Activated T-helper 17 cell treated with anti-CD3 and anti-CD28 coated beads, Interleukin-2, amount 50 U/mL, for 72 hours (primary cell): ENCODE measurements around the gene EGFLAM. TPM values are rescaled to one million over a fixed set of nuclear protein-coding genes. Genes with fewer than 3 reads are reported as not detected.
"Not testable (repeated sequence)": the region's sequence is repeated elsewhere in the genome, so short reads cannot be mapped to it uniquely, and the experiment has no call there.

Source experiments
- ATAC-seq: fragments of 150-1000 bp; cut with Tn5 transposase; replicated peaks from 2 replicates; pipeline ENCODE4 v1.10.0; 2021; ENCODE audit warnings: mild to moderate bottlenecking, moderate library complexity
- H3K27ac Mint-ChIP-seq: one replicate; pipeline ENCODE4 v1.8.0; 2022; ENCODE audit warnings: mixed read lengths
- H3K27me3 Mint-ChIP-seq: one replicate; pipeline ENCODE4 v1.8.0; 2022; ENCODE audit warnings: mixed read lengths
- H3K36me3 Mint-ChIP-seq: one replicate; pipeline ENCODE4 v1.8.0; 2022; ENCODE audit warnings: low read depth, mild to moderate bottlenecking, mixed read lengths
- H3K4me1 Mint-ChIP-seq: one replicate; pipeline ENCODE4 v1.8.0; 2022; ENCODE audit warnings: mixed read lengths
- H3K4me3 Mint-ChIP-seq: one replicate; pipeline ENCODE4 v1.8.0; 2022; ENCODE audit warnings: mild to moderate bottlenecking, mixed read lengths
- H3K9me3 Mint-ChIP-seq: one replicate; pipeline ENCODE4 v1.8.0; 2022; ENCODE audit warnings: mixed read lengths
- total RNA-seq, 2 donors: library from RNA; stranded (reverse); gene quantifications; one replicate each; pipeline ENCODE4 v1.2.3, GENCODE V29; 2022

EGFLAM gene
- total RNA-seq, 2 donors from 2014 or later = not detected

DNA sequence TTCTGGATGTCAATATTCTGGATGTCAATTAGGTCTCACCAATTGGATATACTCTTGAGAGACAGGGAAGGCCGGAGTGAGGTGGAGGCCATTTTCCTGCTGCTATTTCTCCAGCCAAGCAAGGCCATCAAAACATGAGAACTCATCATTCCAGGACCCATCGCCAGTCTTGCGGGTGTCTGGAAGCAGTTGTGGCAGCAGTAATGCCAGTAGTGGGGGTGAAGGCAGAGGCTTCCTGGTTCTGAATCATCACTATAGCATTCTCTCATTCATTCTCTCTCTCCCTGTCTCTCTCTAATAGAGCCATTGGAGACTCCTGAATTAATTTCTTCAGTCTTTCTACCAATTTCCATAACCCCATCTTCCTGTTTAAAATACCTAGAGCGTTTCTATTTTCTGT lies 71.8 kb downstream of the EGFLAM start:
- H3K4me3 Mint-ChIP-seq = no peak overlapping the region
- ATAC-seq = no peak
- no peak overlapping the region for H3K27ac Mint-ChIP-seq
- H3K9me3 Mint-ChIP-seq = peaks cover 4% of the 10 kb centered on the region
- H3K27me3 Mint-ChIP-seq = peaks cover 3% of the 10 kb centered on the region
- no peaks in the 10 kb centered on the region for H3K4me1 Mint-ChIP-seq
- H3K36me3 Mint-ChIP-seq = no peaks in the 10 kb centered on the region

- ATAC-seq = no peak
- Mint-ChIP-seq H3K27ac (no peak overlapping the region), H3K4me3 (no peak overlapping the region), H3K4me1 (no peaks in the 10 kb centered on the region), H3K36me3 (no peaks in the 10 kb centered on the region), H3K9me3 (peaks cover 4% of the 10 kb centered on the region), H3K27me3 (peaks cover 6% of the 10 kb centered on the region)
Observed at GRCh38 chr5:38331831-38332230, 73.5 kb downstream of the EGFLAM start.

DNA sequence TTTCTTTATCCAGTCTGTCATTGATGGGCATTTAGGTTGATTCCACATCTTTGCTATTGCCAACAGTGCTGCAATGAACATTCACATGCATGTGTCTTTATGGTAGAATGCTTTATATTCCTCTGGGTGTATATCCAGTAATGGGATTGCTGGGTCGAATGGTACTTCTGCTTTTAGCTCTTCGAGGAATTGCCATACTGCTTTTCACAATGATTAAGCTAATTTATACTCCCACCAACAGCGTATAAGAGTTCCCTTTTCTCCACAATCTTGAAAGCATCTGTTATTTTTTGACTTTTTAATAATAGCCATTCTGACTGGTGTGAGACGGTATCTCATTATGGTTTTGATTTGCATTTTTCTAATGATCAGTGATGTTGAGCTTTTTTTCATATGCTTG lies 74.8 kb downstream of the EGFLAM start:
- not testable (repeated sequence) for H3K9me3 Mint-ChIP-seq, ATAC-seq, H3K27me3 Mint-ChIP-seq, H3K27ac Mint-ChIP-seq, H3K36me3 Mint-ChIP-seq, H3K4me1 Mint-ChIP-seq, H3K4me3 Mint-ChIP-seq

- Mint-ChIP-seq H3K27me3 (peaks cover 15% of the 10 kb centered on the region), H3K4me3 (no peak overlapping the region), H3K36me3 (no peaks in the 10 kb centered on the region), H3K9me3 (no peaks in the 10 kb centered on the region), H3K4me1 (no peaks in the 10 kb centered on the region), H3K27ac (no peak overlapping the region)
- no peak for ATAC-seq
Observed at GRCh38 chr5:38338455-38338854, 80.1 kb downstream of the EGFLAM start.

- no peak for ATAC-seq
- H3K27me3 Mint-ChIP-seq = peaks cover 15% of the 10 kb centered on the region
- H3K4me3 Mint-ChIP-seq = no peak overlapping the region
- H3K36me3 Mint-ChIP-seq = no peaks in the 10 kb centered on the region
- no peaks in the 10 kb centered on the region for H3K9me3 Mint-ChIP-seq
- H3K27ac Mint-ChIP-seq = no peak overlapping the region
- H3K4me1 Mint-ChIP-seq = no peaks in the 10 kb centered on the region
Observed at GRCh38 chr5:38339446-38339845, 81.1 kb downstream of the EGFLAM start.

GRCh38 chr5:38341056-38341455 lies 82.7 kb downstream of the EGFLAM start:
- H3K4me3 Mint-ChIP-seq = no peak overlapping the region
- H3K27me3 Mint-ChIP-seq = peaks cover 17% of the 10 kb centered on the region
- no peaks in the 10 kb centered on the region for H3K4me1 Mint-ChIP-seq
- no peaks in the 10 kb centered on the region for H3K9me3 Mint-ChIP-seq
- no peaks in the 10 kb centered on the region for H3K36me3 Mint-ChIP-seq
- H3K27ac Mint-ChIP-seq = no peak overlapping the region
- no peak for ATAC-seq

DNA sequence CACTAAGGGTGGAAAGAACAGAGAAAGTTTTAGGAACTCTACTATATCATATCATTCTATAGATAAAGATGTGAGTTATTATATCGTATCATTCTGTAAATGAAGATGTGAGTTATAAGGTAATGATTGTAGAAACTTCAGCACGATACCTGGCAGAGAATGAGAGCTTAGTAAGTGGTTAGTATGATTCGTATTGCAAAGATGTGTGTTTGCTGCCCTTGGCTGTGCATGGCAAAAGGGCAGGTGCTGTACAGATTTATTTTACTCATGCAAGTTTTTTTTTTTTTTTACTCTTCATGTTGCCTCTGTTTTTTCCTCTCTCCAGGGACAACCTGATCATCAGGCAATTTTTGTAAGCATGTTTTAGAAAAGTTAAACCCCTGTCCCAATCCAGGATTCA lies 83.3 kb downstream of the EGFLAM start:
- no peak for ATAC-seq
- Mint-ChIP-seq H3K9me3 (peaks cover 3% of the 10 kb centered on the region), H3K27ac (no peak overlapping the region), H3K36me3 (no peaks in the 10 kb centered on the region), H3K4me1 (no peaks in the 10 kb centered on the region), H3K27me3 (peaks cover 17% of the 10 kb centered on the region), H3K4me3 (no peak overlapping the region)

GRCh38 chr5:38342261-38342660 lies 83.9 kb downstream of the EGFLAM start:
- H3K27ac Mint-ChIP-seq = no peak overlapping the region
- no peaks in the 10 kb centered on the region for H3K36me3 Mint-ChIP-seq
- H3K9me3 Mint-ChIP-seq = peaks cover 4% of the 10 kb centered on the region
- no peak for ATAC-seq
- peaks cover 17% of the 10 kb centered on the region for H3K27me3 Mint-ChIP-seq
- no peaks in the 10 kb centered on the region for H3K4me1 Mint-ChIP-seq
- H3K4me3 Mint-ChIP-seq = no peak overlapping the region

DNA sequence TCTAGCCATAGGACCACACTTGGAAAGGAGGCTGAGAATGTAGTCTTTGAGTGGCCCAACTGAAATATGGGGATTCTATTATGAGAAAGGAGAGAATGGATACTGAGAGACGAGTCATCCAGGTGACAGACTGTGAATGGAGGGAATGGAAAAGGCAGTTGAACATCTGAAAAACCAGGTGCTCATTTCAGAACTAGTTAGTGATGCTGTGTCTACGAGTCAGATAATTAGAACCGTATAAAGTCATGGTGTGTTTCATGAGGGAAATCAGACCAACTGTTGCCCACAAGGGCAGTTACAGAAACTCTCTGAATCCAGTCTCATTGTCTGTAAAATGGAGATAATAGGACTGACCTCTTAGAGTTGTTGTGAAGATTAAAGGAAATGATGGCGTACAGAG lies 86.5 kb downstream of the EGFLAM start:
- Mint-ChIP-seq H3K9me3 (peaks cover 4% of the 10 kb centered on the region), H3K27ac (no peak overlapping the region), H3K36me3 (no peaks in the 10 kb centered on the region), H3K27me3 (peaks cover 13% of the 10 kb centered on the region), H3K4me3 (no peak overlapping the region), H3K4me1 (no peaks in the 10 kb centered on the region)
- no peak for ATAC-seq

- Mint-ChIP-seq H3K4me3 (no peak overlapping the region), H3K9me3 (peaks cover 4% of the 10 kb centered on the region), H3K36me3 (no peaks in the 10 kb centered on the region), H3K27me3 (peaks cover 5% of the 10 kb centered on the region), H3K27ac (no peak overlapping the region), H3K4me1 (no peaks in the 10 kb centered on the region)
- ATAC-seq = no peak
Observed at GRCh38 chr5:38346593-38346992, 88.2 kb downstream of the EGFLAM start.

- H3K4me1 Mint-ChIP-seq = no peaks in the 10 kb centered on the region
- ATAC-seq = no peak
- peaks cover 4% of the 10 kb centered on the region for H3K27me3 Mint-ChIP-seq
- no peaks in the 10 kb centered on the region for H3K36me3 Mint-ChIP-seq
- peaks cover 4% of the 10 kb centered on the region for H3K9me3 Mint-ChIP-seq
- no peak overlapping the region for H3K4me3 Mint-ChIP-seq
- H3K27ac Mint-ChIP-seq = no peak overlapping the region
Observed at GRCh38 chr5:38347040-38347763, 88.8 kb downstream of the EGFLAM start.

- ATAC-seq = no peak
- Mint-ChIP-seq H3K27me3 (peaks cover 4% of the 10 kb centered on the region), H3K4me1 (no peaks in the 10 kb centered on the region)
Observed at GRCh38 chr5:38347896-38348295, 89.5 kb downstream of the EGFLAM start.

DNA sequence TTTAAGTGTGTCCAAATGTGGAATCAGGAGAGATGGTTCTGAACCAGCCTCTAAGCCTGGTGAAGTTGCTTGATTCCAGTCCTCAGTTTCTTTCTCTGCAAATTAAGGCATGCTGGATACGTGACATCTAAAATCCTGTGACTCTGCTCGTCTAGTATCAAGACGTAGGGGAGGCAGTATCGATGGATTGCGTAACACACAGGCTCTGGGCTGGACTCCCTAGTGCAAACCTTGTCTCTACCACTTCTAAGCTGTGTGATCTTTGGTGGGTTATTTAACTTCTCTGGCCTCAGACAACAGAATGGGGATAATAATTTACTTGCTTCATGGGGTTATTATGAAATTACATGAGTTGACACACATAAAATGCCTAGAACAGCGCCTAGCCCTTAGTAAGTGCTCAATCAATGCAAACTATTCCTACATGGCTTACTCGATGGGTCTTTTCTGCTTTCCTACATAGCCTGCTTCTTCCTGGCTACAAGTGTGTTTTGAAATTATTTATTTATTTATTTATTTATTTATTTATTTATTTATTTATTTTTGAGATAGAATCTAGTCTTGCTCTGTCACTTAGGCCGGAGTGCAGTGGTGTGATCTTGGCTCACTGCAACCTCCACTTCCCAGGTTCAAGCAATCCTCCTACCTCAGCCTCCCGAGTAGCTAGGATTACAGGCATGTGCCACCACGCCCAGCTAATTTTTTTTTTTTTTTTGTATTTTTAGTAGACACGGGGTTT lies 102.1 kb downstream of the EGFLAM start:
- Mint-ChIP-seq H3K4me3 (no peak overlapping the region), H3K4me1 (no peaks in the 10 kb centered on the region), H3K27me3 (peaks cover 3% of the 10 kb centered on the region), H3K9me3 (no peaks in the 10 kb centered on the region), H3K36me3 (no peaks in the 10 kb centered on the region), H3K27ac (no peak overlapping the region)
- ATAC-seq = no peak

More at GRCh38 chr5:38347896-38348295, 89.5 kb downstream of the EGFLAM start:
- H3K9me3 Mint-ChIP-seq = peaks cover 4% of the 10 kb centered on the region
- H3K27ac Mint-ChIP-seq = no peak overlapping the region
- H3K36me3 Mint-ChIP-seq = no peaks in the 10 kb centered on the region
- no peak overlapping the region for H3K4me3 Mint-ChIP-seq

DNA sequence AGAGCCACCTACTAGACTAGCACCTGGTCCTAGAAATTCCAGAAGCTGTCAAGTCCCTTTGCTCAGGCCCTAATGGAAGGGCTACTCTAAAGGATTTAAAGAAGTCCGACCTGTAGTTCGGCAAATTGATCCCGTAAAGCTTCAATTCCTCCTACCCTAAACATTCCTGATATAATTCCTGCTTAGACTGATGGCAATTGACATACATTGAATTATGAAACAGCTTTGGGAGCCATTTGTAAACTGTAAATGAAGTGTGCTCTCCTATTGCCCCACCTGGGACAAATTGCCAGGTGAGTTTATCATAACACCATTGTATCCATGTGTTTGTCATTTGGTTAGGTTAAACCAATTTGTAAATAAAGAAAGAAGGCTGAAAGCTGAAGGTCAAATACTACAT lies 104.4 kb downstream of the EGFLAM start:
- no peak overlapping the region for H3K4me3 Mint-ChIP-seq
- no peak overlapping the region for H3K27ac Mint-ChIP-seq
- H3K9me3 Mint-ChIP-seq = no peaks in the 10 kb centered on the region
- H3K36me3 Mint-ChIP-seq = no peaks in the 10 kb centered on the region
- ATAC-seq = no peak
- peaks cover 3% of the 10 kb centered on the region for H3K27me3 Mint-ChIP-seq
- H3K4me1 Mint-ChIP-seq = no peaks in the 10 kb centered on the region

- H3K27ac Mint-ChIP-seq = no peak overlapping the region
- no peak overlapping the region for H3K4me3 Mint-ChIP-seq
- H3K27me3 Mint-ChIP-seq = peaks cover 3% of the 10 kb centered on the region
- H3K4me1 Mint-ChIP-seq = peaks cover 4% of the 10 kb centered on the region
- no peaks in the 10 kb centered on the region for H3K9me3 Mint-ChIP-seq
- no peaks in the 10 kb centered on the region for H3K36me3 Mint-ChIP-seq
- no peak for ATAC-seq
Observed at GRCh38 chr5:38364825-38365224, 106.5 kb downstream of the EGFLAM start.
